Caco-2 (cell line): ENCODE data around the gene SFTA2. TPM values are rescaled to one million over a fixed set of nuclear protein-coding genes. Genes with fewer than 3 reads are reported as not detected.

Experiments used
- BruUV-seq: library from RNA; stranded (reverse); fragments of 400-500 nt; replicated peaks from 2 replicates; lab custom pipeline; 2021; lab: Mats Ljungman, UMichigan
- CTCF ChIA-PET: fragments of 300-600 bp; sonication (Branson Sonifier 250); formaldehyde crosslinking; loops from one replicate; lab custom pipeline; 2022; ENCODE audit warnings: antibody characterized with exemption; lab: Charles Lee
- POLR2A ChIA-PET: fragments of 300-600 bp; sonication (Branson Sonifier 250); formaldehyde crosslinking; loops from one replicate; lab custom pipeline; 2022; ENCODE audit warnings: antibody characterized with exemption; lab: Charles Lee
- DNase-seq, 2 experiments: peaks; one replicate each; pipeline versions ENCODE4 v3.0.0 to v3.0.0-alpha.2; 2020 to 2022
- H3K27me3 ChIP-seq: replicated peaks from 2 replicates; pipeline ENCODE4 v1.6.0; 2011; ENCODE audit warnings: low read length; ENCODE audit not compliant: control insufficient read depth, insufficient read depth
- H3K36me3 ChIP-seq: 2 replicates; pipeline ENCODE4 v1.5.1; 2011; ENCODE audit warnings: low read length; ENCODE audit not compliant: control insufficient read depth, insufficient read depth
- H3K4me1 ChIP-seq: fragments of 250-450 bp; sonication (Bioruptor Pico); 2 replicates; pipeline ENCODE4 v1.5.1; 2020; ENCODE audit warnings: mild to moderate bottlenecking
- H3K4me3 ChIP-seq: 2 replicates; pipeline ENCODE4 v1.5.1; 2011; ENCODE audit warnings: low read depth, mild to moderate bottlenecking, control low read depth, low read length
- H3K9me3 ChIP-seq: fragments of 250-450 bp; sonication (Bioruptor Pico); 2 replicates; pipeline ENCODE4 v1.5.1; 2020; ENCODE audit warnings: mild to moderate bottlenecking, moderate library complexity
- H3K27ac Mint-ChIP-seq: one replicate; pipeline ENCODE4 v1.8.0; 2022; ENCODE audit warnings: mixed read lengths; ENCODE audit not compliant: unreplicated experiment
- H3K27me3 Mint-ChIP-seq: one replicate; pipeline ENCODE4 v1.8.0; 2022; ENCODE audit warnings: mixed read lengths; ENCODE audit not compliant: insufficient read depth, unreplicated experiment
- H3K36me3 Mint-ChIP-seq: one replicate; pipeline ENCODE4 v1.8.0; 2022; ENCODE audit warnings: mild to moderate bottlenecking, mixed read lengths; ENCODE audit not compliant: insufficient read depth, unreplicated experiment
- H3K4me1 Mint-ChIP-seq: one replicate; pipeline ENCODE4 v1.8.0; 2022; ENCODE audit warnings: low read depth, mixed read lengths; ENCODE audit not compliant: unreplicated experiment
- H3K4me3 Mint-ChIP-seq: one replicate; pipeline ENCODE4 v1.8.0; 2022; ENCODE audit warnings: mild to moderate bottlenecking, moderate library complexity, mixed read lengths; ENCODE audit not compliant: unreplicated experiment
- H3K9me3 Mint-ChIP-seq: one replicate; pipeline ENCODE4 v1.8.0; 2022; ENCODE audit warnings: mixed read lengths; ENCODE audit not compliant: unreplicated experiment
- intact Hi-C: fragments of 100-400 bp; cut with micrococcal nuclease; formaldehyde crosslinking; loops from one replicate; pipeline ENCODE4 v1.10.0; 2022; ENCODE audit not compliant: unreplicated experiment
- total RNA-seq: library from RNA; stranded (reverse); gene quantifications from 2 replicates; pipeline ENCODE4 v1.2.3, GENCODE V29; 2022
- TF ChIP-seq, protein P1 (sequence below), 2 experiments: fragments of 200-600 bp in 1 of 2; IDR thresholded peaks; 1 replicate in 1 of 2; 2 replicates in 1 of 2; pipeline versions ENCODE4 v1.5.1 to v1.8.0; 2011 to 2022; ENCODE audit warnings: antibody characterized with exemption in 1 of 2, control low read depth in 1 of 2, inconsistent platforms in 1 of 2, low read depth in 1 of 2, low read length in 1 of 2, mild to moderate bottlenecking in 1 of 2, moderate library complexity in 1 of 2; ENCODE audit not compliant: insufficient read depth in 1 of 2, severe bottlenecking in 1 of 2, unreplicated experiment in 1 of 2

SFTA2 gene
- total RNA-seq, 1 experiment from 2014 or later: 9.6 TPM

DNA sequence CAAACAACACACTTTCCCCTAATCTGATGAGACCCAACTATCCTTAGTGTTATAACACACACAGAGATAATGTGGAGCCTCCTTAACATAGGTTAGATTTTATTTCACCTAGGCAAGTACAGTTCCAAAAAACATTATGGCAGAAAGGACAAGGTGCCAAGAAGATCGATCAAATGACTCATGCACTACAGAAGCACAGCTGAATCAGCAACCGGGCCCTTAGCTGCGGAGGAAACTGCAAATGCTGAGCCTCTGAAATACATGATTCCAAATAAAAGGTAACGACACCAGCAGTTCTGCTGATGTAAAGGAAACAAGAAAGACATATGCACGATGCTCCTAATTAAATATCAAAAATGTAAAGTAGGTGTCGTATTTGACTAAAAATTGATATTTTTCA, 31.7 kb upstream of the SFTA2 start:
- Mint-ChIP-seq H3K4me3 (no peak overlapping the region), H3K27me3 (peaks cover 4% of the 10 kb centered on the region), H3K4me1 (peaks cover 12% of the 10 kb centered on the region), H3K9me3 (no peaks in the 10 kb centered on the region), H3K27ac (no peak overlapping the region), H3K36me3 (no peaks in the 10 kb centered on the region)
- H3K4me1 ChIP-seq: no peaks in the 10 kb centered on the region
- TF ChIP-seq, protein P1, sequence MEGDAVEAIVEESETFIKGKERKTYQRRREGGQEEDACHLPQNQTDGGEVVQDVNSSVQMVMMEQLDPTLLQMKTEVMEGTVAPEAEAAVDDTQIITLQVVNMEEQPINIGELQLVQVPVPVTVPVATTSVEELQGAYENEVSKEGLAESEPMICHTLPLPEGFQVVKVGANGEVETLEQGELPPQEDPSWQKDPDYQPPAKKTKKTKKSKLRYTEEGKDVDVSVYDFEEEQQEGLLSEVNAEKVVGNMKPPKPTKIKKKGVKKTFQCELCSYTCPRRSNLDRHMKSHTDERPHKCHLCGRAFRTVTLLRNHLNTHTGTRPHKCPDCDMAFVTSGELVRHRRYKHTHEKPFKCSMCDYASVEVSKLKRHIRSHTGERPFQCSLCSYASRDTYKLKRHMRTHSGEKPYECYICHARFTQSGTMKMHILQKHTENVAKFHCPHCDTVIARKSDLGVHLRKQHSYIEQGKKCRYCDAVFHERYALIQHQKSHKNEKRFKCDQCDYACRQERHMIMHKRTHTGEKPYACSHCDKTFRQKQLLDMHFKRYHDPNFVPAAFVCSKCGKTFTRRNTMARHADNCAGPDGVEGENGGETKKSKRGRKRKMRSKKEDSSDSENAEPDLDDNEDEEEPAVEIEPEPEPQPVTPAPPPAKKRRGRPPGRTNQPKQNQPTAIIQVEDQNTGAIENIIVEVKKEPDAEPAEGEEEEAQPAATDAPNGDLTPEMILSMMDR (IDR thresholded peaks at IDR 0.05; ENCODE audit: insufficient read depth in 1 of 2, low read depth in 1 of 2, low read length in 1 of 2, severe bottlenecking in 1 of 2, unreplicated experiment in 1 of 2): no peak
- no peak for DNase-seq
- no peak overlapping the region for H3K4me3 ChIP-seq
- ChIA-PET POLR2A (no interaction called here), CTCF (no interaction called here)
- H3K36me3 ChIP-seq: no peaks in the 10 kb centered on the region
- BruUV-seq: no TSS peak
- H3K9me3 ChIP-seq: no peaks in the 10 kb centered on the region
- intact Hi-C loops: no loop called here
- no peaks in the 10 kb centered on the region for H3K27me3 ChIP-seq

DNA sequence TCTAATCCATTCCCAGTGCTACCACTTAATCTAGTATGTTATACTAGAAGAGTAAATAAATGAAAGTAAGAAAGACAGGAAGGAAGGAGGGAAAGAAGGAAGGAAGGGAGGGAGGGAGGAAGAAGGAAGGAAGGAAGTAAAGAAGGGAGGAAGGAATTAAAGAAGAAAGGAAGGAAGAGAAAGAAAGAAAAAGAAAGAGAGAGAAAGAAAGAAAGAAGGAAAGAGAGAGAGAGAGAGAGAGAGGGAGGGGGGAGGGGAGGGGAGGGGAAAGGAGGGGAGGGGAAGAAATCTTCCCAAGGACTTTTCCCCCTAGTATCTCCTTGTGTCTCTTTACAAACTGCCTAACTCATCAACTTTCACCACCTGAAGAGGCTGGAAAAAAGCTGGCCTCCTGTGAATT, 30.7 kb upstream of the SFTA2 start:
- Histone ChIP-seq H3K4me1 (no peaks in the 10 kb centered on the region), H3K36me3 (no peaks in the 10 kb centered on the region), H3K4me3 (no peak overlapping the region), H3K9me3 (no peaks in the 10 kb centered on the region), H3K27me3 (no peaks in the 10 kb centered on the region; the same call in 1 of the 2 replicates)
- H3K27ac Mint-ChIP-seq: no peak overlapping the region
- no peaks in the 10 kb centered on the region for H3K36me3 Mint-ChIP-seq
- no TSS peak for BruUV-seq
- ChIA-PET CTCF (no interaction called here), POLR2A (no interaction called here)
- TF ChIP-seq, protein P1 (IDR thresholded peaks at IDR 0.05; ENCODE audit: insufficient read depth in 1 of 2, low read depth in 1 of 2, low read length in 1 of 2, severe bottlenecking in 1 of 2, unreplicated experiment in 1 of 2): no peak
- peaks cover 4% of the 10 kb centered on the region for H3K27me3 Mint-ChIP-seq
- intact Hi-C loops: no loop called here
- peaks cover 12% of the 10 kb centered on the region for H3K4me1 Mint-ChIP-seq
- H3K9me3 Mint-ChIP-seq: no peaks in the 10 kb centered on the region
- H3K4me3 Mint-ChIP-seq: no peak overlapping the region
- DNase-seq: no peak

DNA sequence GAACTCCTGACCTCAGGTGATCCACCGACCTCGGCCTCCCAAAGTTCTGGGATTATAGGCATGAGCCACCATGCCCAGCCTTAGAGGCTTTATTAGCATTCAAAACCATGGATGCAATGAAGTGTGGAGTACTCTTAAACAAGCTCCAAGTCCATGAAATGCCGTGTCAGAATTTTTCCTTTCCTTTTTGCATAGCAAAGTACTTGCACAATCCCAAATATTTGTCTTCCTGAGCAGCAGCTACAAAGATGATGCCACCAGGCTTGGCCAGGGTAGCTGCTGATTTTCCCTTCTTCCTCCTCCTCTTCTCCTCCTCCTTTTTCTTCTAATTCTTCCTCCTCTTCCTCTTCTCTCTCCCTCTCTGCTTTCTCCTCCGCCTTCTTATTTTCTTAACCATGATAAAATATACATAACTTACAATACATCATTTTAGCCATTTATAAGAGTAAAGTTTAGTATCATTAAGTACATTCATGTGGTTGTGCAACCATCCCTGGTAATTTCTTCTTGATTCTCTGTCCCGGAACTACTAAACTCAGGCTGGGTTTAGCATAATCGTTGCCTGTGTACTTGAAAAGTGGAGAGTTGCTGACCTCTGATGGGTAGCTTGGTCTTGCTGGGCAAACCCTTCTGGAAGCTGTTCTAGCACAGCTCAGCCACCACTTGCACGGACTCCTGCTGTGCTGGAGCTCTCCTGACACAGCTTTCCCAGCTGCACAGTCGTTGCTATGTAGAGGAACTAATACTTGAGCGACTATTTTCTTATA, 29.1 kb upstream of the SFTA2 start:
- Mint-ChIP-seq H3K27ac (no peak overlapping the region), H3K36me3 (no peaks in the 10 kb centered on the region), H3K4me1 (peaks cover 12% of the 10 kb centered on the region), H3K9me3 (no peaks in the 10 kb centered on the region), H3K4me3 (no peak overlapping the region), H3K27me3 (peaks cover 1% of the 10 kb centered on the region)
- intact Hi-C loops: no loop called here
- ChIA-PET CTCF (interaction anchor here (0.6 to 1.3 kb wide), 7 partner anchors 13 to 126 kb away, joined by 3 to 5 read pairs (median 4); partner anchors contain the start of gene VARS2), POLR2A (no interaction called here)
- DNase-seq: no peak
- Histone ChIP-seq H3K4me3 (no peak overlapping the region), H3K36me3 (no peaks in the 10 kb centered on the region), H3K27me3 (no peaks in the 10 kb centered on the region; the same call in 1 of the 2 replicates), H3K4me1 (0 out of 2 replicates have a peak, but pooled peaks cover under 1% of the 10 kb centered on the region), H3K9me3 (no peaks in the 10 kb centered on the region)
- BruUV-seq: no TSS peak
- TF ChIP-seq, protein P1 (IDR thresholded peaks at IDR 0.05; ENCODE audit: insufficient read depth in 1 of 2, low read depth in 1 of 2, low read length in 1 of 2, severe bottlenecking in 1 of 2, unreplicated experiment in 1 of 2): no peak
